Measurements from ENCODE around the gene SLC35F3.
"Not testable (repeated sequence)": the region's sequence is repeated elsewhere in the genome, so short reads cannot be mapped to it uniquely, and the experiment has no call there.

The SLC35F3 gene

DNA sequence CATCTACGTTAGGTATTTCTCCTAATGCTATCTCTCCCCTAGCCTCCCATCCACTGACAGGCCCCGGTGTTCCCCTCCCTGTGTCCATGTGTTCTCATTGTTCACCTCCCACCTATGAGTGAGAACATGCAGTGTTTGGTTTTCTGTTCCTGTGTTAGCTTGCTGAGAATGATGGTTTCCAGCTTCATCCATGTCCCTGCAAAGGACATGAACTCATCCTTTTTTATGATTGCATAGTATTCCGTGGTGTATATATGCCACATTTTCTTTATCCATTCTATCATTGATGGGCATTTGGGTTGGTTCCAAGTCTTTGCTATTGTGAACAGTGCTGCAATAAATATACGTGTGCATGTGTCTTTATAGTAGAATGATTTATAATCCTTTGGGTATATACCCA is 247.9 kb downstream of the SLC35F3 start:
- FAIRE-seq, result not testable (repeated sequence)

DNA sequence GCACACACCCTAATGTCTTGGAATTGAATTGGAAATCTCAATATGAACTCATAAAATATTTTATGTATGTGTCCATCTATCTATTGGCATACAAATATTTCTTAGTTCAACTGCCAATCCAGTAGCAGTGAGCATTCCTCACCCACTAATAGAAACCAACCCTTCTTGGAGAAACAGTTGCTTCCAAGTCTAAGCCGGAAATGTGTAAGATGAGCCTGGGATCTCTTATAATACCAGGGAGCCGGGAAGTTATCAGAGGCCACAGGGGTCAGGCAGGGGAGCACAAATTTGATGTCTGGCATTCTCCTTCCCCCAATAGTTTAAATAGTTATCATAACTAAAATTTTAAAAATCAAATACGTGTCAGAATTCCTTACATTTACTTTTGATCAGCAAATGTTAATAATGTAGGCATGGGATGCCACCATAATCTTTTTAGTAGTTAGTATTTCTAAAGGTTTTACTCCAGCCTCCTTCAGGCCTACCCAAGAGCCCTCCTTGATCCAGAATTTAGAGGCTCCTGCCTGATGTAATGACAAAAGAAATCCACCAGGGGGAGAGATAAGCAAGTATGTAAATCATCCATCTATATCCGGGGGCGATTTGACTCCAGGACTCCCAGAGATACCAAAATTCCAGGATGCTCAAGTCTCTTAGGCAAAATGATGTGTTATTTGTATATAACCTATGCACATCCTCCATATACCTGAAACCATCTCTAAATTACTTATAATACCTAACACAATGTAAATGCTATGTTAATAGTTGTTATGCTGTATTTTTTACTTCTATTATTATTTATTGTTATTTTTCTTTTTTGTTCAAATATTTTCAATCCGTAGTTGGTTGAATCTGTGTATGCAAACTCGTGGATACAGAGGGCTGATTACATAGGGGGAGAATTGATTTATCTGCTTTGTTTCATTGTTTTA is 250.1 kb downstream of the SLC35F3 start:
- no peak for FAIRE-seq

DNA sequence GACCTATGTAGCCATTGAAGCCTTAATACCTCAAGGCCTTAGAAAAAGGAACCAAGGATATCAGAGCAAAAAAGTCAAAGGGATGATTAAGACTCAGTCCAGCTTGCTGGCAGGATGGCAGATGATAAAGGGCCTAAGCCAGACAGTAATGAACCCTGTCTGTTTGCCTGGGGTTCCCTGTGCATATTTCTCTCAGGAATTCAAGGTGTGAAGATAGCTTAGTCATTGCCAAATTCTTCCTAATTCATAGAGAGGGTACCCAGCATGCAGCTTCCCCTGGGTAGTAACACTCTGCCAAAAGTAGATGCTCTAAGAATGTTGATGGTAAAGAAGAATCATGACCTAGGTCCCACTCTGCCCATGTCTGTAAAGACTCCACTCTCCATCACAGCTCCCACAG is 258.2 kb downstream of the SLC35F3 start:
- no peak for FAIRE-seq

DNA sequence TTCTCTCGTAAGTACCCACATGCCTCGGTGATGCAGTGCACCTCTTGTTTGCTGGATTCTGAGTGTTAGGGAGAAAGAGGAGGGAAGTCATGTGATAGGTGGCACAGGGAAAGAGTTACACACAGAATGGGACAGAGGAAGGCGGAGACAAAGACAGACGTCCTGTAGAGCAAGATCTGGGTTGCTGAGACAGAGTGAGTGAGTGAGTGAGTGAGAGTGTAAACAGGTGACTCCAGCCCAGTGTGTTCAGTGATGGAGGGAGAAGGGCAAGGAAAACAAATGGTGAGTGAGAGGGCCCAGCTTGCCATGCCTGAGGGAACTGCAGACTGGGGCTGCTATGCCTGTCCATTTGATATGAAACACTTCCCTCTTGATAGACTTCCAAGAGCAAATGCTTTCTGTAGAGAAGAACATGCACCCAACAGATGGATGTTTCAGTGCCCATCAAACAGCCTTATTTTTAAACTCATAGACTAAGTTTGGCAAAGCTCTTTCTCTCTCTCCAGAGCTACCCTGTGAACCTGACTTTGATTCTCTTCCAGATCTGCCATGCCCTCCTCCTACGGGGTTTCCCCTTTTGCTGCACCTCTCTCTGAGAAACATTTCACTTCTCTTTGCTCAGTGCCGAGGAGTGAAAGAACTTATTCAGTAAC is 258.9 kb downstream of the SLC35F3 start:
- FAIRE-seq, result no peak

DNA sequence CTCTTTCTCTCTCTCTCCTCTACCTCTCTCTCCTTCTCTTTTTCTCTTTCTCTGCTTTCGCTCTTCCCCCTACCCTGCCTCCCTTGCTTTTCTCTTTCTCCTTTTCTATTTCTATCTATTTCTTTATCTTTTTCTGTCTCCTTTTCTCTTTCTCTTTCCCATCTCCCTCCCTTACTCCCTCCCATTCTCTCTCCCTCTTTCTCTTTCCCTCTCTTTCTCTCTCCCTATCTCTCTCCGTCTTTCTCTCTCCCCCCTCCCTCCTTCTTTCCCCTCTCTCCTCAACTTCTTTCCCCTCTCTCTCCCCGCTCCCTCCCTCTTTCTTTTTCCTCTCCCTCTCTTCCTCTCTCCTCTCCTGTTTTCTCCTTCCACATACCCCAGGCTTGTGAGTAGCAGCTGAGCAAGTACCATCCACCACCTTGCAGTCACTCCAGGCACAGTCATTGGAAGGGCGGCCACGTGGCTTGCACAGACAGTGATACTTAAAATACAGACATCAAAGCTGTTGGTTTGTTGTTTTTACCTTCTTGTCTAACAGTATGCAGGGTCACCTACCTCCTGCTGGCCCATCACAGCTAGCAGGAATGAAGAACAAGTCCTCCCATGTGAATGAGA is 259.7 kb downstream of the SLC35F3 start:
- no peak for FAIRE-seq

DNA sequence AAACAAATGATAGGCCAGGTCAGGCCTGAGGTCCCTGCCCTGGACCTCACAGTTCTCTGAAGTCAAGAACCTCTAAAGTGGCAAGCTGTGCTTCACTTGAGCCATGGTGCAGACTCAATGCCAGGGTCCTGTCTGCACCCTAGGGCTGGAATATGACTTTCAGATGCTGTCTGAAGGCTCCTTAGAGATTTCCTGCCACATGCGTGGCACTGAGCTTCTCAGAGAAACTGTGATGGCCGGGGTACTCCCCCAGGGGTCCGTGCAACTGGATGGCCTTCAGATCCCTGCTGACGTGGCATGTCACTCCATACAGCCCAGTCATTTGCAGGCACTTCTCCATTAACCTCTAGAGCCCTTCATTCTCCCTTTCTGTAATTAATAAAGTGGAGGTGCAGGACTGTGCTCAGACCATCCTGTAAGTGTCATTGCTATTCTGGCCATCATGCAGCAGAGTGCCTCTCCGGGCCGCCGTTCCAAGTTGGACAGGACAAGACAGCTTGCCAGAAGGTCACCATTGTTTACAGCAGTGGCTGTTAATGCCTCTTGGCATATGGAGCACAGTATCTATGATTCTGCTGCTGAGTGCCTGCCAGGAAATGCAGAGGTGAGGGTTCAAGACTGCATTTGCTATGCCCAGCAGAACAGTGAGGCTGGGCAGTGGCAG is 263.7 kb downstream of the SLC35F3 start:
- FAIRE-seq, result no peak

DNA sequence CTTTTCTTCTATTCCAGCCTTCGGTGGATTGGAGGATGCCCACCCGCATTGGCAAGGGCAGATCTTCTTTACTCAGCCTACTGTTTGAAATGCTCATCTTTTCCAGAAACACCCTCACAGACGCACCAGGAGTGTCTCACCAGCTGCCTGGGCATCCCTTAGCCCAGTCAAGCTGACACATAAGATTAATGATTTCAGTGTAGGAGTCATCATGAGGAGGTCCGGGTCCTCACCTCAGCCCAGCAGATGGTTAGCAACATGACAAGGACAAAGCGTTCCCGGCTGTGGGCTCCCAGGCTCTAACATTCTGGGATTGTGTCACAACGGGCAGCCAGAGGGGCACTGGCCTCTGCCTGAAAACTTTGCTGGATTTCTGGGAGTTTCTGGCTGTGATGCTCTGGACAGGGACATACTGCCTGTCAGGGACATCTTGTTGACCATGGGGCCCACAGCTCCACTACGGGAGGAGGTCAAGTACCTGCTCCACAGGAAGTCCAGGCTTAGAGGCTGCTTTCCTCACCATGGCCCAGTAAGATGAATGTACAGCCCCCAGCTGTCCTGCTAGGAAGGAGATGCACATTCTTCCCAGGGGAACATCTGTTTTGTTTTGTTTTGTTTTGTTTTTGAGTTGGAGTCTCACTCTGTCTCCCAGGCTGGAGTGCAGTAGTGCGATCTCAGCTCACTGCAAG is 264.8 kb downstream of the SLC35F3 start:
- no peak for FAIRE-seq

DNA sequence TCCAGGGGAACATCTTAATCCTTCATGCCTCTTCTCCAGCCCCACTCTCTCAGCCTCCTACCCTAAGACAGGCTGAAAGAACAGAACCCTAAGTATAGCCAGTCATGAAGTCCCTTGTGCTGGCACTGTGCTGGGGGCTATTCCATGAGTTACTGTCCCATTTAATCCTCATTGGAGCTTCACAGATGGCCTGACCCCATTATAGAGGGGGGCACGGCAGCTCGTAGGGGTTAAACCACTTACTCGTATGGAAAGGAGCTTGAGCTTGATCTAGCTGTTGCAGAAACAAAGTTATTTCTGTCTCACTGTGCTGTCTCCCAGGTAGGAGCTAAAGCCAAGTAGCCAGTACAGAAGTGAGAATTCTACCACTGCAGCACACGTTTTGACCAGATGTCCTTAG is 265.6 kb downstream of the SLC35F3 start:
- FAIRE-seq, result no peak

DNA sequence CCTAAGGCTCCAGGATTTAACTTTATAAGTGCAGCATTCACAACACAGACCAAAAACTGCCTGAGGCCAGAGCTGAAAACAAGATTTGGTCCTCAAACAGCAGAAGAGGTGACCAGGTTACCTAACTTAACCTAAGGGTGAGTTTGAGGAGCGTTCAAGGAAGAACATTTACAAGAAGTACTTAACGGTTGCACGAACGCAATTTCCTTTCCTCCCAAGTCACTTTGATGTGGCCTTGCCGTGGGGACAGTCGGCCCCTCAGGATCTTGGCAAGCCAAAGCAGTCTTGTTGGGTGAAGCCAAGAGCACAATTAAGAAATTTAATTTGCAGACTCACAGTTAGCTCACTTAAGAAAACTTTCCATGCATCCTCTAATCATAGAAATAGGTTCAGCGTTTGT is 266.1 kb downstream of the SLC35F3 start:
- FAIRE-seq, result no peak

DNA sequence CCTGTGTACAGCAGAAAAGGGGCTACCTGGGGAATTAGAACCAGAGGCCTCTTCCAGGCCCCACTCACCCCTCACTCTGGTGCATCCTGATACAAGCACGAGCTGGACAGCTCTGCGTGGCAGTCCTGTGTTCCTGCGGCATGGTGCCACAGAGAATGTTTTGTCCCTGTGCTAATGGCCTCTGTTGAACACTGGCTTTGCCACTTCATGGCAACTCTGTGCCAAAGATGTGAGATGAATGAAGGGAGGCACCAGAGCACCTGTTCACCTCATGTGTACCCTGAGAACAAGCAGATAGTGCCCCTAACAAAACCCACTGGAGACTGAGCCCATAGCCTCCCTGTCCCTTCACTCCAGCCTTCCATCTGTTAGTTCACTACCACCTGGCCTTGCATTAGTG is 269.5 kb downstream of the SLC35F3 start:
- no peak for FAIRE-seq

DNA sequence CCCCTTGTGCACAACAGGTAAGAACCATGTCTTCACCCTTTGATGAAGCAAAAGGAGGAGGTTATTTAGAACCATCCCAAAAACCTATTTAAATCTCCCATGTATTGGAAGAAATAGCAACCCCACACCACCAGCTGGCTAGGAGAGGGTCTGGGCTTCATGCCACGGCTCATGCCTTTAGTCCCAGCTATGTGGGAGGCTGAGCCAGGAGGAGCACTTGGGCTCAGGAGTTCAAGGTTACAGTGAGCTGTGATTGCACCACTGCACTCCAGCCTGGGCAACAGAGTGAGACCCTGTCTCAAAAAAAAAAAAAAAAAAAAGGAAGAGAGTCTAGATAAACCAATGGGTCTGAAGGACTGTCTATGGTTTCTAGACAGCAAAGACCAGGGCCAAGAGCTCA is 270.9 kb downstream of the SLC35F3 start:
- no peak for FAIRE-seq

DNA sequence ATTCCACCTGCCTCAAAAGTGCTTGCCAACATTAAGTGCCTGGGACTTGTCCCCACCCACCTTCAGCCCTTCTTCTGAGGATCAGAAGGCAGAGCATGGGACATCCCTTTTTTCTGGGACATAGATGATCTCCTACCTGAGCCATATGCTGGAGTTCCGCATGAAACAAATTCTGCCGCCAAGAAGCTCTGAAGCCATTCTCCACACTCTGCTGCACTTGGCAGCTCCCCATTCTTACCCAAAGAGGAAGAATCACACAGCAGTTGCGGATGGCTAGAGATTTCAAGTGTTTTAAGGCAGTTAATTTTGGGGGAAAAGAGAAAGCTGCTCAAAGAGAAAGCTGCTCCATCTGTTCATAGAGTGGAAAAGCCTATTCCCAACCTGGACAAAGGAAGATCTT is 271.5 kb downstream of the SLC35F3 start:
- no peak for FAIRE-seq

DNA sequence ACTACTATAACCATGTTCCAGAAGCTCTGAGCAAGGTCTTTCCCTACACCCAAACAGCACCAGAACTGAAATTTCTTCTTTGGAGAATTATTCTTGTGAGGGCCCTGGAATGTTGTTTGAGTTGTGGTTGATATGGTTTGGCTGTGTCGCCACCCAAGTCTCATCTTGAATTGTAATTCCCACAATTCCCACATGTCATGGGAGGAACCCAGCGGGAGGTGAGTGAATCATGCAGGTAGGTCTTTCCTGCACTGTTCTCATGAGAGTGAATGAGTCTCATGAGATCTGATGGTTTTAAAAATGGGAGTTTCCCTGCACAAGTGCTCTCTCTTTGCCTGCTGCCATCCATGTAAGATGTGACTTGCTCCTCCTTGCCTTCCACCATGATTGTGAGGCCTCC is 272.4 kb downstream of the SLC35F3 start:
- FAIRE-seq, result not testable (repeated sequence)

DNA sequence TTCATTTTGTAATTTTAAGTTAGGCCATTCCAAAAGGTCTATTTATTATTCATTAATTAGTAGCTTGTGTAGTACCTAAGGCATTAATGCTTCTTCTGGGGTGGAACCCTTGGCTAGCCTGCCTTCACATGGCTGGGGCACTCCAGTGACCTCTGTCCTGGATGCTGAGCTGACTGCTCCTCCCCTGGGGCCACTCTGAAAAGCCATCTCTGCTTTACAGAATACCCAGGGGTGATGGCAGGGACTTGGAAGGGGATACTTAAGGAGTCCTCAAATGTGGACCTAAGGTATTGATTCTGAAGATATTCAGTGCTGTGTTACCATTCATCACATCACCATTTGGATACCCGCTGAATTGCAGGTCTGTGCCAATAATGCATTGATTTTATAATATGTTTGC is 281.0 kb downstream of the SLC35F3 start:
- no peak for FAIRE-seq

DNA sequence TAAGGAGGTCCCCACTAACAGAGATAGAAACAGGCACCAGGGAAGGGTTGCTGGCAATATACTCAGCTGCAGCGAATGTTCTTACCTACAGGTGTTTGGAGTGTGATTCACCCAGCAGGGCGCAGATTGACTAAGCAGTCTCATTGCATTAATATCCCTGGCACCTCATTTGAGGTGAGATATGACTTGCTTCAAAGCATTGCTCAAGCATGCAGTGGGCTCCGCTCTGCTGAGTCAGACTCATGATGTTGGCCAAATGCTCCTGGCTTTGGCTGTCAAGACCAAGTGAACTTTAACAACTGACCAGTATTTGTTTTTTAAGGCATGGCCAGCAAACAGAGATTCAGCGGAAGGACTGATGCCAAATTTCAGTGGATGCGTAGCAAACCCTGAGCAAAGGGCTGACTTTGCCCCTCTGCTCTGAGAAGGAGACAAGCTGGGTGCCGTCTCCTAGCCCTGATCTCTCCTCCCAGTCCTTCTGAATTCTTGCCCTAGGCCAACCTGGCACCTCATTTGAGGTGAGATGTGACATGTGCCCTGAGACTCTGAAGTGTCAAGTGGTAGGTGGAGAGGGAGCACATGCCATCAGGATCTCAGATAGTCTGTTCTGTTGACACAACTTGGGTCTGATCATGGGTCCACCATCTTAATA is 281.7 kb downstream of the SLC35F3 start:
- no peak for FAIRE-seq

DNA sequence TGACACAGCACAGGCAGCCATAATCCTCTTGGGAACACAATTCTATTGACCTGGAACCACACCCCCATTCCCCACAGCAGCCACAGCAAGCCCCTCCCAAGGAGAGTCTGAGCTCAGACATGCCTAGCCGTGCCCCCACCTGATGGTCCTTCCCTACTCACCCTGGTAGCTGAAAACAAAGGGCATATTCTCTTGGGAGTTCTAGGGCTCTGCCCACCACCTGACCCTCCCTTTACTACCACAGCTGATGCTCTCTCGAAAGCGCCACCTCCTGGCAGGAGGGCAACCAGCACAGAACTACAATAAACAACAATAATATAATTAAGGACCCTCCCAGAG is 283.9 kb downstream of the SLC35F3 start:
- no peak for FAIRE-seq

DNA sequence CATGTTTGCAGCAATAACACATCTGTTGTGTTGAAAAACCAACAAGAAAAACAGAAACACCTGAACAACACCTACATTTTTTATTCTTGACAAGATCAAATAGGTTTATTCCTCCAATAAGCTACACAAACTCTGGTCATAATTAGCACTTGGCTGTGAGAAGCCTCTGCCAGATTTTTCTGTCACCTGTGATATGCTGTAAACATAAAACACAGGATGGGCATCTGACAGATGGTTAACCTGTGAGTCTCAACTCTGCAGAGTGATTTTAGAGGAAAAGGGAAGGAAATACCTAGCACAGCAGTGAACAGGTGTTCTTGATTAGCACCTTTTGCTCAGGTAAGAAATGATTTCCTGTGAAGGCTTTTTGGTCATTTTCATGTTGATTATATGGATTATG is 293.4 kb downstream of the SLC35F3 start:
- no peak for FAIRE-seq

DNA sequence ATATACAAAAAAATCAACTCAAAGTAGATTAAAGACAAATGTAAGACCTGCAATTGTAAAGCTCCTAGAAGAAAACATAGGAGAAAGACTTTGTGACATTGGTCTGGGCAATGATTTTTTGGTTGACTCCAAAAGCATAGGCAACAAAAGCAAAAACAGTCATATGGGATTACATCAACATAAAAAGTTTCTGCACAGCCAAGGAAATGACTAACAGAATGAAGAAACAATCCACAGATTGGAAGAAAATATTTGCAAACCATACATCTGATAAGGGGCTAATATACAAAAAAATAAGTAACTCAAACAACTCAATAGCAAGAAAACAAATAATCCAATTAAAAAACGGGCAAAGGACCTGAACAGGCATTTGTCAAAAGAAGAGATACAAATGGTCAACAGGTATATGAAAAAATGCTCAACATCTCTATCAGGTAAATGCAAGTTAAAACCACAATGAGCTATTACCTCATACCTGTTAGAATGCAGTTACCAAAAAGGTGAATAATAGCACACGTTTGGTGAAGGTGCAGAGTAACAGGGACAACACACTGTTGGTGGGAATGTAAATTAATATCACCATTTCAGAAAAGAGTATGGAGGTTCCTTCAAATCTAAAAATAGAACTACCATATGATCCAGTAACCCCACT is 295.1 kb downstream of the SLC35F3 start:
- no peak for FAIRE-seq

DNA sequence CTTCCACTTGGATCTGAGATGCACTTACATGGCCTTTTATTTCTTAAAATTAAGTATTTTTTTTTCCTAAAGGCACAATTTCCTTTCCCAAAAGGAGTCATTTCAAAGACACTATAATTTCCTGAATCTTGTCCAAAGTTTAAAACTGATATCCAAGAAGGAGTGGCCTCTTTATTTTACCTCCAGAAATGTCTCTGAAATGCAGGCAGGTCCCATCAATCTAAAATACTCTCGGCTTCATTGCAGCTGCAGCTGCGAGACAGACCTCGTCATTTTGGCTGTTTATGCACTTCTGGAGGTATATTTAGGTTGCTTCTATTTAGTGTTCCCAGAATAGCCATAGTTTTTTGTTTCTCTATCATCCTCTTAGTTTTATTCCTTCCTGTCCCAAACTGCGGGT is 296.1 kb downstream of the SLC35F3 start:
- FAIRE-seq, result no peak

DNA sequence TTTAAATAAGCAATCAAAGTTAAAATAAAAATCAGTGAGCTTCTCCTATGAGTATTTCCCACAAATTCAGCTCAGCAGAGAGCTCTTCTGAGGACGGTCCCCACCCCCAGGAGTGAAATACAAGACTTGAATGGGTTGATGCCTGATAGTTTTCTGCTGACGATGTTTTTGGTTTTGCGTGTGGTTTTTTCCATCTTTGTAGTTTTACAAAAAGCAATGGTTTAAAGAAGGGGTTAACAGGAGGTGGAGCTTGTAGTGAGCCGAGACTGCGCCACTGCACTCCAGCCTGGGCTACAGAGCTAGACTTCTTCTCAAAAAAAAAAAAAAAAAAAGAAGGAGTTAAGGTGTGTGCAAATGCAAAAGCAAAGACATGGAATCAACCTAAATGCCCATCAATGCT is 297.1 kb downstream of the SLC35F3 start:
- FAIRE-seq, result no peak

DNA sequence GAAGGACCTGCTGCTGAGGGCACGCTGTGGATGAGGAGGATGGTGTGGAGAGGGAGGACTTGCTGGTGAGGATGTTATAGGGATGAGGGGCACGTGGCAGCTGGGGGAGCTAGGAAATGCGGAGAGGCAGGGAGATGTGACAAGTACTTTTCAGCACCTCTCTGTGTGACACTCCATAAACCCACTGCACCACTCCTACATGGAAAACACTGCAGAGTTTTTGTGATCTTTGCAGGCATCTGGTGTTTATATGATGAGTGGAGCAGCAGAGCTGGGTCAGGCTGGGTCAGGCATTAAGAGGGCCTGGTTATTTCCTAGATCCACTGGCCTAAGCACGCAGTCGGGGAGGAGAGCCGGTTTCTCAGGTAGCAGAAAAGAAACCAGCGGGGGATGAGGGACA is 301.5 kb downstream of the SLC35F3 start:
- no peak for FAIRE-seq
